ENCODE results near the gene AOPEP.

DNA sequence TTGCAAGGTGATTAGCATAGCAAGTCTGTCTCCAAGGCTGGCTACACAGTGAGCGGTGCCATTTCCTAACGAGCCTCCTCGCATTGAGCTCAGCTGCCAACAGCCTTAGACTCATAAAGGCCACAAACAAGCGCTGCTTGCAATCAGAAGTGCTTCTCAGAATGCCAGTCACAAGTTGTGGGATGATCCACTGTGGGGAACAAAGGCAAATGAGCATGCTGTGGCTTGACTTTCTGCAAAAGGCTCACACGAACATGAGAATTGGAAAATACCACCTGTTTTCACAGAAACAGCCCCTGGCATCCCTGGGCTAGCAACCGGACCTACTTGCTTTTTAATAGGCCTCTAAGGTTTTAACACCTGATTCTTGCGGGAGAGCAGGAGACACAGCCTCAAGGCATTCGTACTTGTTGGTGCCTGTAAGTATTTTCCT lies 375.5 kb downstream of the AOPEP start:
- TF ChIP-seq POLR2A (IDR thresholded peaks at IDR 0.05): no peak
- TF ChIP-seq, protein P1, sequence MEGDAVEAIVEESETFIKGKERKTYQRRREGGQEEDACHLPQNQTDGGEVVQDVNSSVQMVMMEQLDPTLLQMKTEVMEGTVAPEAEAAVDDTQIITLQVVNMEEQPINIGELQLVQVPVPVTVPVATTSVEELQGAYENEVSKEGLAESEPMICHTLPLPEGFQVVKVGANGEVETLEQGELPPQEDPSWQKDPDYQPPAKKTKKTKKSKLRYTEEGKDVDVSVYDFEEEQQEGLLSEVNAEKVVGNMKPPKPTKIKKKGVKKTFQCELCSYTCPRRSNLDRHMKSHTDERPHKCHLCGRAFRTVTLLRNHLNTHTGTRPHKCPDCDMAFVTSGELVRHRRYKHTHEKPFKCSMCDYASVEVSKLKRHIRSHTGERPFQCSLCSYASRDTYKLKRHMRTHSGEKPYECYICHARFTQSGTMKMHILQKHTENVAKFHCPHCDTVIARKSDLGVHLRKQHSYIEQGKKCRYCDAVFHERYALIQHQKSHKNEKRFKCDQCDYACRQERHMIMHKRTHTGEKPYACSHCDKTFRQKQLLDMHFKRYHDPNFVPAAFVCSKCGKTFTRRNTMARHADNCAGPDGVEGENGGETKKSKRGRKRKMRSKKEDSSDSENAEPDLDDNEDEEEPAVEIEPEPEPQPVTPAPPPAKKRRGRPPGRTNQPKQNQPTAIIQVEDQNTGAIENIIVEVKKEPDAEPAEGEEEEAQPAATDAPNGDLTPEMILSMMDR (IDR thresholded peaks at IDR 0.05 in 4 of 5, conservative IDR thresholded peaks at IDR 0.05 in 1 of 5): no peak
